ENCODE measurements around the gene ATRIP.
A peak's percentile ranks its signal among the peaks of the same experiment; 100 is the strongest.

Gene ATRIP

DNA sequence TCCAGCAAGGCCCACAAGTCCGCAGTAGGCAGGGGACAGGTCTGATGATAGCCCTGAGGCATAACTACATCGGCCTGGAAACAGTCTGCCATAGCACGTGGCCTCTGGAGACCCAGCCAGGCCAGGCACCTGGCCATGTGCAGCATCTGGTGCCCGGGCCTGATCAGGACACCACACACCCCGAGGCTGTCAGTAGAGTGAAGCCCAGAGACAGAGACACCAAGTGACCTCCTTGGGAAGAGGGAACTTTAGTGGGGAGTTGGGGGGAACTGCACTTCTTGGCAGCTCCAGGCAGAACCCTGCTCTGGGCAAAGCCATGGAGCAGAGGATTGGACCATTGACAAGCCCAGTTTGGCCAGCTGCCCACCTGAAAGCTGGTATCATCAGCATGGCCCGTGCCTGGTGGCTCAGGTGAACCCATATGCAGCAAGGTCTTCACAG lies 56.2 kb downstream of the ATRIP start:
- Mint-ChIP-seq H3K27me3 (ENCODE audit: low read depth, poor library complexity) (peaks cover 6% of the 10 kb centered on the region), H3K36me3 (ENCODE audit: low read depth) (peaks cover 23% of the 10 kb centered on the region), H3K27ac (no peak overlapping the region), H3K4me1 (peaks cover 38% of the 10 kb centered on the region), H3K9me3 (peaks cover 13% of the 10 kb centered on the region), H3K4me3 (peak overlapping the region; percentile 83)
- DNase-seq: no peak
- TF ChIP-seq, protein P1, sequence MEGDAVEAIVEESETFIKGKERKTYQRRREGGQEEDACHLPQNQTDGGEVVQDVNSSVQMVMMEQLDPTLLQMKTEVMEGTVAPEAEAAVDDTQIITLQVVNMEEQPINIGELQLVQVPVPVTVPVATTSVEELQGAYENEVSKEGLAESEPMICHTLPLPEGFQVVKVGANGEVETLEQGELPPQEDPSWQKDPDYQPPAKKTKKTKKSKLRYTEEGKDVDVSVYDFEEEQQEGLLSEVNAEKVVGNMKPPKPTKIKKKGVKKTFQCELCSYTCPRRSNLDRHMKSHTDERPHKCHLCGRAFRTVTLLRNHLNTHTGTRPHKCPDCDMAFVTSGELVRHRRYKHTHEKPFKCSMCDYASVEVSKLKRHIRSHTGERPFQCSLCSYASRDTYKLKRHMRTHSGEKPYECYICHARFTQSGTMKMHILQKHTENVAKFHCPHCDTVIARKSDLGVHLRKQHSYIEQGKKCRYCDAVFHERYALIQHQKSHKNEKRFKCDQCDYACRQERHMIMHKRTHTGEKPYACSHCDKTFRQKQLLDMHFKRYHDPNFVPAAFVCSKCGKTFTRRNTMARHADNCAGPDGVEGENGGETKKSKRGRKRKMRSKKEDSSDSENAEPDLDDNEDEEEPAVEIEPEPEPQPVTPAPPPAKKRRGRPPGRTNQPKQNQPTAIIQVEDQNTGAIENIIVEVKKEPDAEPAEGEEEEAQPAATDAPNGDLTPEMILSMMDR (IDR thresholded peaks at IDR 0.05): no peak

DNA sequence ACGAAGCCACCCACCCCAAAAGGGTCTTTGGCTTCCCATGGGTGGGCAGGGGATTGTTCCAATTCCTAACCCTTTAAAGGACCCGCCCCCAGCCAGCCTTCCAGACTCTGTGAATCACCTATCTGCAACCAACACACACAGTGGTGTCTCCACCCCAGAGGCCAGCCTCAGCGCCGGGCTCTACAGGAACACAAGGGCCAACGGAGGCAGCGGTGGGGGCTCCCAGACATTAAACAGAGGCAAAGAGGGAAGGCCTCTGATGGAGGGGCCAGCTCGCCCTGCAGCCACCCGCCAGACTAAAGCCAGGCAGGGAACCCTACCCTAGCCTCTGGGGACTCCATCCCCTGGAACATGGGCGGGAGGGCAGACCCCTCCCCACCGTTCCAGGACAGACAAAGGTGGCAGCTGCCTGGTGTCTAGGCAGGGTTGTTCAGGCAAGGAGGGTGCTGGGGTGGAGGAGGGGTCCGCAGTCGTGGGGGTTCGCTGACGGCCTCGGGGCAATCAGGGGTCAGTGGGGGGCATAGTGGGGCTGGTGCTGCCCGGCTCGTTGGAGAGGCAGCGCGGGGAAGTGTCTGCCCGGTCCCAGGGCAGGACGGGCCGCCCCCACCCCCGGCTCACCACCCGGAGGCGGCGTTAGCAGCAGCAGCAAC lies 57.0 kb downstream of the ATRIP start:
- H3K27ac Mint-ChIP-seq: peak overlapping the region; percentile 77
- DNase-seq: peak; percentile 37
- TF ChIP-seq, protein P1 (IDR thresholded peaks at IDR 0.05): no peak

DNA sequence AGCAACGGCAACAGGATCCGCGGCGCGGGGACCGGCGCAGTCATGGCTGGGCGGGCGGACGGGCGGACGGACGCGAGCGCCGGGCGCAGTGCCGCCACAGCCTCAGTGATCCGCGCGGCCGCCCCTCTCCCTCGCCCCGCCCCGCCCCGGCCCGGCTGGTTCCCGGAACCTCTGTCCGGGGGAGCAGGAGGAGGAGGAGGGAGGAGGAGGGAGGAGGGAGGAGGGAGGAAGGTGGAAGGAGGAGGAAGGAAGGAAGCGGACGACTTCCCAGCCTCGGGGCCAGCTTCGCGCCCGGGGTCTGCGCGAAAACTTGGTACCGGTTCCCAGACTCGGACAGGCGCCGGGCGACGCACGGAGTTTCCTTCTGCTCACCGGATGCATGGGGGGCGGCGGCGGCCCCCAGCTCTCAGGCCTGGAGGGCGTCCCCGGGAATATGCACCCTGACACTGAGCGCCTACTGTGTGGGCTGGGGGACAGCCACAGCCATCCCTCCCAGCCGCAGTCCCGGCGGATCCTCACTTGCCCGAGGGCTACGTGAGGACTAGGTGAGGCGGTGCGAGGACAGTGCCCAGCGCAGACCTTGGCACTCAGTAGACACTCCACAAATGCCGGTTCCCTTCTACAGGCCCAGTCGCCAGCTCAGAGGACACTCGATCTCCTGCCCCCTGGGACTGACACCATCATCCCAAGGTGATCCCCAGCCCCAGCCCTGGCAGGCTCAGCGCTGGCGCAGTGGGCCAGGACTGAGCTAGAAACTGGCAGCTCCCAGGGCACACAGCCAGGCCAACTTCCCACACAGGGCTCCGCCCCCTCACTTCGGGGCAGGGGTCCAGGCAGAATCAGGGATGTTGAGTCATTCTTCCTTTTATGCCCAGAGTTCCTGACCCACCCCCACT lies 57.8 kb downstream of the ATRIP start, which contains the start of gene SHISA5:
TSS of gene SHISA5 (minus strand) at position 124 of the 896 bp plus-strand sequence. CDS start at position 44, 80 bp downstream.
- Mint-ChIP-seq H3K4me1 (peaks cover 40% of the 10 kb centered on the region), H3K4me3 (peak within 1 kb of the TSS; percentile 83), H3K27ac (peak within 1 kb of the TSS; percentile 77), H3K27me3 (ENCODE audit: low read depth, poor library complexity) (peaks cover 6% of the 10 kb centered on the region), H3K36me3 (ENCODE audit: low read depth) (peaks cover 9% of the 10 kb centered on the region), H3K9me3 (peaks cover 1% of the 10 kb centered on the region)
- DNase-seq: peak; percentile 81
- TF ChIP-seq, protein P1 (IDR thresholded peaks at IDR 0.05): no peak

More for the DNA sequence above, 57.0 kb downstream of the ATRIP start:
- peak overlapping the region; percentile 83 for H3K4me3 Mint-ChIP-seq
- peaks cover 6% of the 10 kb centered on the region for H3K27me3 Mint-ChIP-seq (ENCODE audit: low read depth, poor library complexity)
- H3K4me1 Mint-ChIP-seq: peaks cover 40% of the 10 kb centered on the region
- H3K9me3 Mint-ChIP-seq: peaks cover 5% of the 10 kb centered on the region
- peaks cover 16% of the 10 kb centered on the region for H3K36me3 Mint-ChIP-seq (ENCODE audit: low read depth)

DNA sequence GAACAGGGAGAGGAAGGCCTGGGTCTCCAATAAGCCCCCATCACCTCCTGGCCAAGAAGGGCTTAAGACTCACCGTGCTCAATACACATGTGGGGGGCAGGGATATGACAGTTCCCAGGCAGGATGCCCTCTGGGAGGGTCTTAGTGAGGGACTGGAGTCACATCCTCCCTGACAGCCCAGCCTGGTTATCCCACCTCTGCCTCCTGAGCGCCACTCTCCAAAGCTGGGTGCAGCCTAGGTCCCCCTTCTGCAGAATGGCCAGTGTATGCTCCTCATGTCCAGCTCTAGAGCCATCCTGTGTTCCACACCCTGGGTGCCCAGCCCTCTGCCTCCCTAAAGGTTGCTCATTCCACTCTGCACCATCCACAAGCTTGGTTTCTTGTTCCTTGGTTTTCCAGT lies 58.6 kb downstream of the ATRIP start:
- H3K4me3 Mint-ChIP-seq: peak overlapping the region; percentile 76

DNA sequence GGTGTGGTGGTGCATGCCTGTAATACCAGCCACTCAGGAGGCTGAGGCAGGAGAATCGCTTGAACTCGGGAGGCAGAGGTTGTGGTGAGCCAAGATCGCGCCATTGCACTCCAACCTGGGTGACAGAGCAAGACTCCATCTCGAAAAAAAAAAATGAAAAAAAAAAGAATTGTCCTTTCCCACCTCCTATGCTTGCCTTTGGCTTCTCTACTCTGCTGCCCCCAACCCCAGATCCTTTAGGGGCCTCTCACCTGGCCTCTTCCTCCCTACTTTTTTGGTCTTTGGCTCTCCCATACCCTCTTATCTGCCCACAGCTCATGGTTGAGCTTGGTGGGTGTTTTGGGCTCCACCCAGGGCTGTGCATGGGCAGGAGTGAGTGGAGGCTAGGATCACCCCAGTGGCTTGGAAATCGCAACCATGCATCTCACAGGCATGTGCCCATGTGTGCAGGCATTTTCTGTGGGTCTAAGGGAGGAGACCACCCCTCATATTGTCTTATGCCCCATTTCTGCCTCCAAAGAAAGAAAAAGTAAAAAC lies 59.5 kb downstream of the ATRIP start:
- Mint-ChIP-seq H3K4me3 (peak overlapping the region; percentile 64), H3K36me3 (ENCODE audit: low read depth) (no peaks in the 10 kb centered on the region), H3K4me1 (peaks cover 40% of the 10 kb centered on the region), H3K27ac (no peak overlapping the region), H3K27me3 (ENCODE audit: low read depth, poor library complexity) (peaks cover 6% of the 10 kb centered on the region), H3K9me3 (no peaks in the 10 kb centered on the region)
- no peak for DNase-seq
- TF ChIP-seq, protein P1 (IDR thresholded peaks at IDR 0.05): no peak

More for the DNA sequence above, 58.6 kb downstream of the ATRIP start:
- Mint-ChIP-seq H3K9me3 (no peaks in the 10 kb centered on the region), H3K27ac (no peak overlapping the region), H3K4me1 (peaks cover 40% of the 10 kb centered on the region), H3K36me3 (ENCODE audit: low read depth) (peaks cover 3% of the 10 kb centered on the region), H3K27me3 (ENCODE audit: low read depth, poor library complexity) (peaks cover 6% of the 10 kb centered on the region)
- DNase-seq: no peak
- TF ChIP-seq, protein P1 (IDR thresholded peaks at IDR 0.05): no peak

Data from nephron progenitor cell (in vitro differentiated cells).